Dedifferentiated amniotic fluid mesenchymal stem cell (primary cell): ENCODE data around the gene SUMO2.

Experiments used
- DNase-seq: peaks from one replicate; pipeline ENCODE4 v3.0.0-alpha.2; 2016; ENCODE audit errors: extremely low spot score

SUMO2 gene

GRCh38 chr17:75124041-75124818, 58.5 kb downstream of the SUMO2 start:
- no peak for DNase-seq

GRCh38 chr17:75118307-75118706, 64.5 kb downstream of the SUMO2 start:
- no peak for DNase-seq

- DNase-seq, result no peak
These were observed 66.0 kb downstream of the SUMO2 start for GRCh38 chr17:75116737-75117136.
